BE2C (cell line): ENCODE measurements around the gene GLIS2.
A peak's percentile ranks its signal among the peaks of the same experiment; 100 is the strongest.

ENCODE experiments used
- DNase-seq: peaks from one replicate; pipeline ENCODE4 v3.0.0-alpha.2; 2020
- H3K27me3 ChIP-seq: fragments of 250-450 bp; sonication (Bioruptor Pico); 2 replicates; pipeline ENCODE4 v1.5.1; 2020; ENCODE audit warnings: mild to moderate bottlenecking
- H3K36me3 ChIP-seq: fragments of 250-450 bp; sonication (Bioruptor Pico); 2 replicates; pipeline ENCODE4 v1.5.1; 2020; ENCODE audit warnings: mild to moderate bottlenecking
- H3K4me1 ChIP-seq: fragments of 250-450 bp; sonication (Bioruptor Pico); 2 replicates; pipeline ENCODE4 v1.5.1; 2020
- H3K4me3 ChIP-seq: 2 replicates; pipeline ENCODE4 v1.5.1; 2011; ENCODE audit warnings: low read depth, low read length
- H3K9me3 ChIP-seq: fragments of 250-450 bp; sonication (Bioruptor Pico); 2 replicates; pipeline ENCODE4 v1.5.1; 2020
- TF ChIP-seq, protein P1 (sequence below): IDR thresholded peaks from 2 replicates; pipeline ENCODE4 v1.5.1; 2012; ENCODE audit warnings: mild to moderate bottlenecking, low read depth, low read length

The GLIS2 gene

DNA sequence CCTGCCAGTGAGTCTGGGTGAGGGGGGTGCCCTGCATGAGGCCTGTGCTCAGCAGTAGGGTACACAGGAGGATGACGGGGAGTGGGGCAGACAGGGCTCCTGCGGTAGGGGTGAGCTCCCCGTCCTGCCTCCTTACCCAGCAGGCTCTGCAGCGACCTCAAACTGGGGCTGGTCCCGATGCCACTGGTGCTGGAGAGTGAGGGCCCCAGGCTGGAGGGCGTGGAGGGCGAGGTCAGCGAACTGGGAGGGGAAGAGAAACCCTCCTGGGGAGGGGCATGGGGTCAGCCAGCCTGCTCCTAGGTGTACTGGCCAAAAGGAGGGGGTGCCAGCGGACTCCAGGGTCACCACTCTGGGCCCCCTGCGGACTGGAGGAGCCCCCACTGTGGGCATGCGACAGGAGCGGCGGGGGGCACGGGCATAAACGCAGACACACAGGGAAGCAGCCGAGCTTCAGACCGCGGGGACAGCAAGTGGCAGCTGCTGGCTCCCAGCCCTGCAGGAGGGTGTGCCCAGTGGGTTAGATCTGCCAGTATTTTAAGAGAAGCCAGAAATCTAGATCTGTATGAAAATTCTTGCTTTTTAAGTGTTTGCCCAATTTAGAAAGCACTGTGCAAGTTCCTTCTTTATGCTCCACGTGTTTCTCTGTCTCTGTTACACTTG is 46.7 kb downstream of the GLIS2 start:
- DNase-seq, result peak; percentile 7
- H3K27me3 ChIP-seq, result no peaks in the 10 kb centered on the region
- TF ChIP-seq, protein P1, sequence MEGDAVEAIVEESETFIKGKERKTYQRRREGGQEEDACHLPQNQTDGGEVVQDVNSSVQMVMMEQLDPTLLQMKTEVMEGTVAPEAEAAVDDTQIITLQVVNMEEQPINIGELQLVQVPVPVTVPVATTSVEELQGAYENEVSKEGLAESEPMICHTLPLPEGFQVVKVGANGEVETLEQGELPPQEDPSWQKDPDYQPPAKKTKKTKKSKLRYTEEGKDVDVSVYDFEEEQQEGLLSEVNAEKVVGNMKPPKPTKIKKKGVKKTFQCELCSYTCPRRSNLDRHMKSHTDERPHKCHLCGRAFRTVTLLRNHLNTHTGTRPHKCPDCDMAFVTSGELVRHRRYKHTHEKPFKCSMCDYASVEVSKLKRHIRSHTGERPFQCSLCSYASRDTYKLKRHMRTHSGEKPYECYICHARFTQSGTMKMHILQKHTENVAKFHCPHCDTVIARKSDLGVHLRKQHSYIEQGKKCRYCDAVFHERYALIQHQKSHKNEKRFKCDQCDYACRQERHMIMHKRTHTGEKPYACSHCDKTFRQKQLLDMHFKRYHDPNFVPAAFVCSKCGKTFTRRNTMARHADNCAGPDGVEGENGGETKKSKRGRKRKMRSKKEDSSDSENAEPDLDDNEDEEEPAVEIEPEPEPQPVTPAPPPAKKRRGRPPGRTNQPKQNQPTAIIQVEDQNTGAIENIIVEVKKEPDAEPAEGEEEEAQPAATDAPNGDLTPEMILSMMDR, result no peak
- H3K4me1 ChIP-seq, result peaks cover 7% of the 10 kb centered on the region
- no peaks in the 10 kb centered on the region for H3K9me3 ChIP-seq
- H3K36me3 ChIP-seq, result no peaks in the 10 kb centered on the region
- H3K4me3 ChIP-seq, result no peak overlapping the region

DNA sequence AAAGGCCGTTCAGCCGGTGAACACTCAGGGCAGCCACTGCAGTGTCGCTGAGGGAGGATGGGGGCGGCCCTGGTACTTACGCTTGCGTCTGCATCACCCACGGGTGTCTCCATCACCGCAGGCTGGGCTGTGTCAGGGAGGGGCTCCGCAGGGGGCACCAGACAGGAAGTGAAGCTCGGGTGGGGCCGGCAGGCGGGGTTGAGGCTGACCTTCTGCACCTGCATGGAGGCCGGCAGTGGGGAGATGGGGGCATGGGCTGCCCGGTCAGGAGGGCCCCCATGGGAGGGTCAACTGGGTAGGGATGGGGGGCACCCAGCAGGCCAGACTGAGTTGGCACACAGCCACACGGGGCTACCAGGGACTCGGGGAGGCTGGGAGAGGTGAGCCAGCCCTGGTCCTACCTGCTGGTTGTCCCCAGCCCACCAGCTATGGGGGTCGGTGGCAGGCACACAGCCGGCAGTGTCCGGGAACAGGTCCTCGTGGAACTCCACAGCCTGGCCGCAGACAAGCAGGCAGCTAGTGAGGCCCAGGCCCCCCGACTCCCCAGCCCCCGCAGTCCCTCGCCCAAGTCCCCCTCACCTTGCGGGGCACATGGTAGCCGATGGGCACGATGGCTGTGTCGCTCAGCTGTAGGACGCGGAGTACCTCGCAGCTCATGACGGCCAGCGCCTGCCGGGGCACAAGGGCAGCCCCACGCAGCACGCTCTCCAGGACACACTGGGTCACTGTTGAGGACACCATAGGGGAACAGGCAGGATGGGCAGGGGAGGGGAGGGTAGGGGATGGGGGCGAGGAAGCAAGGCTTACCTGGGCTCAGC is 48.5 kb downstream of the GLIS2 start:
- TF ChIP-seq, protein P1, result no peak
- no peak overlapping the region for H3K4me3 ChIP-seq
- no peaks in the 10 kb centered on the region for H3K9me3 ChIP-seq
- peak; percentile 6 for DNase-seq
- H3K4me1 ChIP-seq, result peaks cover 5% of the 10 kb centered on the region
- H3K27me3 ChIP-seq, result no peaks in the 10 kb centered on the region
- H3K36me3 ChIP-seq, result no peaks in the 10 kb centered on the region

DNA sequence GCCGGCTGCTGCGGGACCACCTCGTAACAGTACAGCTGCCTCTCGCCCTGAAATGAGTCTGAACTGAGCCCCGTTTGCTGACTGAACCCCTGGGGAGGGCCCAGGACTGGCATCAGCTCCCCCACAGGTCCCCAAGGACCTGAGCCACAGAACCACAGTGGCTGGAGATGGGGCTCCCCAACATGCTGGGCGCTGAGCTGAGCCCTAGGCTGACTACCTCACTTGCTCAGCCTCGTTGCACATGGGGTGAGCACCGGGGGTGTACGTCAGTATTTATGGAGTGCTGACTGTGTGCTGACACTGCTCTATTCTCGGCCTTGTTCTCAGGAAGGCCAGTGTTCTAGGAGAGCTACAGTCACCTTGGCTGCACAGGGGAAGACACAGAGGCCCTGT is 49.1 kb downstream of the GLIS2 start:
- TF ChIP-seq, protein P1, result no peak
- no peak for DNase-seq
- Histone ChIP-seq H3K4me3 (no peak overlapping the region), H3K4me1 (peaks cover 4% of the 10 kb centered on the region), H3K27me3 (no peaks in the 10 kb centered on the region), H3K36me3 (no peaks in the 10 kb centered on the region), H3K9me3 (no peaks in the 10 kb centered on the region)

DNA sequence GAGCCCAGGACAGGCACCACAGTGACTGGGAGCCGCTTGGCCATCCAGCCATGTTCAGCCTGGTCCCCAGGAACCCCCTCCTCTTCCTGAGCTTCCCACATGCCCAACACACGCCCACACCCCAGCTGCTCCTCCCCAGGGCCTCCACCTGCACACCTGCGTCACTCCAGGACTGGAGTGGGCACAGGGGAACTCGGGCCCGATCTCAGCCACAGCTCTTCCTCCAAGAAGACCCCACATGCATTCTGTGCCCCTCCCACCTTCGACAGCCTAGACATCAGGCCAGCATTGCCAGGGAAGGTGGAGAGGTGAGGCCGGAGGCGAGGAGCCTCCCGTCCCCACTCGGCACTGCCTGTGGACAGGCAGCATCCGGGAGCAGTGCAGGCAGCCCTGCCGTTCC is 49.7 kb downstream of the GLIS2 start:
- Histone ChIP-seq H3K9me3 (no peaks in the 10 kb centered on the region), H3K4me1 (peaks cover under 1% of the 10 kb centered on the region), H3K4me3 (no peak overlapping the region), H3K36me3 (no peaks in the 10 kb centered on the region), H3K27me3 (no peaks in the 10 kb centered on the region)
- DNase-seq, result no peak
- TF ChIP-seq, protein P1, result no peak

DNA sequence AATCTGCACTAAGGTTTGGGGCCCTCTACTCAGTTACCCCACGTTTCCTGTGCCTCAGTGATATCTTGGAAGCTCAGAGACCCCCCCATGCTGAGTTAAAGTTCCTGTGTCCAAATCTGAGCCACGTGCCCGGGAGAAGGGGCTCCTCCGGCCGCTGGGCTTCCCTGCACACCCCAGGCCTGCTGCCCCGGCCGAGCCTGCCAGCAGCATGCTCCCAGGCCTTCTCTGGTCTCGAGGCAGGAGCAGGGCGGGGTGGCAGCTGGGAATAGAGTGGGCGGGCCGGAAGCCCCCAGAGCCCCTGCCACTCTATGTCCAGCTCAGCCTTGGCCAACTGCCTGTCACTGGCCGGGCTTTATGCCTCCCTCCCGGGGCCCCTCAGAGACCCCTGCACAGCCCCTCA is 50.1 kb downstream of the GLIS2 start:
- no peaks in the 10 kb centered on the region for H3K9me3 ChIP-seq
- H3K36me3 ChIP-seq, result no peaks in the 10 kb centered on the region
- peaks cover 4% of the 10 kb centered on the region for H3K4me1 ChIP-seq
- H3K4me3 ChIP-seq, result no peak overlapping the region
- DNase-seq, result no peak
- no peaks in the 10 kb centered on the region for H3K27me3 ChIP-seq
- TF ChIP-seq, protein P1, result no peak

DNA sequence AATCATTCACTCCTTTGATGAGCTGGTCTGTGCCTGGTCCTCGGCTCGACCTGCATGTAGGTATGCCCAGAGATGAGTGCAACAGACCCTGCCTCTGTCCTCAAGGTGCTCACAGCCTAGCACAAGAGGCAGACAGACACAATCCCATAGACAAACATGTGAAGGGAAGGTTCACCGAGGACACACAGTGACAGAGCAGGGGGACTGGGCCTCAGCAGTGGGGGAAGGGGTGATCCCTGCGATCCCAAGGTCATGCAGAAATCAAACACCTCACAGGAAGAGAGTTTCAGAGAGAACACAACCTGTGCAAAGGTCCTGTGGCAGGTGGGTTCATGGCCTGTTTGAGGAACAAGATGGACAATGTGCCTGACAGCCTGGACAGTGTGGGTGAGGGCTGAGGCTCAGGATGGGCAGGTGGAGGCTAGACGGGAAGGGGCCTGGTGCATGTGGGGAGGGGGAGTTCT is 51.6 kb downstream of the GLIS2 start:
- Histone ChIP-seq H3K36me3 (no peaks in the 10 kb centered on the region), H3K27me3 (no peaks in the 10 kb centered on the region), H3K4me3 (no peak overlapping the region), H3K9me3 (no peaks in the 10 kb centered on the region), H3K4me1 (peaks cover 9% of the 10 kb centered on the region)
- TF ChIP-seq, protein P1, result no peak
- DNase-seq, result no peak
